Naive thymus-derived CD4-positive, alpha-beta T cell (primary cell): ENCODE results near the gene PXMP4. TPM values are rescaled to one million over a fixed set of nuclear protein-coding genes. Genes with fewer than 3 reads are reported as not detected.

Experiments
- ATAC-seq: fragments of 150-1000 bp; cut with Tn5 transposase; 2 replicates; pipeline ENCODE4 v1.10.0; 2021; ENCODE audit warnings: mild to moderate bottlenecking, moderate library complexity
- CTCF ChIA-PET: fragments of 350-600 bp; sonication (Branson Sonifier 250); formaldehyde crosslinking; loops from one replicate; lab custom pipeline; 2021; ENCODE audit warnings: antibody characterized with exemption; lab: Charles Lee
- POLR2A ChIA-PET: fragments of 350-600 bp; sonication (Branson Sonifier 250); formaldehyde crosslinking; loops from one replicate; lab custom pipeline; 2021; ENCODE audit warnings: antibody characterized with exemption, inconsistent platforms; lab: Charles Lee
- DNase-seq, 9 donors: peaks; one replicate each; pipeline versions ENCODE4 v3.0.0 to v3.0.0-alpha.2; 2020 to 2022; ENCODE audit warnings: mixed read lengths in 1 of 9
- H3K27ac ChIP-seq: one replicate; pipeline ENCODE4 v1.7.0; 2013; ENCODE audit warnings: mild to moderate bottlenecking, low read depth, low read length, moderate library complexity
- H3K27me3 ChIP-seq, 2 donors: one replicate each; pipeline ENCODE4 v1.7.0; 2013; ENCODE audit warnings: low read length in 2 of 2, mild to moderate bottlenecking in 2 of 2, moderate library complexity in 2 of 2; ENCODE audit not compliant: control insufficient read depth in 2 of 2, insufficient read depth in 2 of 2
- H3K36me3 ChIP-seq, 3 experiments: 1 replicate in 2 of 3; 2 replicates in 1 of 3; pipeline ENCODE4 v1.7.0; 2013; ENCODE audit warnings: low read length in 3 of 3, mild to moderate bottlenecking in 3 of 3, moderate library complexity in 1 of 3; ENCODE audit not compliant: insufficient read depth in 3 of 3, control insufficient read depth in 2 of 3
- H3K4me1 ChIP-seq, 2 donors: one replicate each; pipeline ENCODE4 v1.7.0; 2013; ENCODE audit warnings: low read length in 2 of 2, mild to moderate bottlenecking in 2 of 2, moderate library complexity in 1 of 2; ENCODE audit not compliant: control insufficient read depth in 2 of 2, insufficient read depth in 2 of 2
- H3K4me3 ChIP-seq: 2 replicates; pipeline ENCODE4 v1.7.0; 2013; ENCODE audit warnings: mild to moderate bottlenecking, low read length
- H3K9me3 ChIP-seq, 3 experiments: 1 replicate in 2 of 3; 2 replicates in 1 of 3; pipeline ENCODE4 v1.7.0; 2013; ENCODE audit warnings: low read length in 3 of 3; ENCODE audit not compliant: control insufficient read depth in 2 of 3
- H3K27ac Mint-ChIP-seq, 9 donors: one replicate each; pipeline ENCODE4 v1.8.0; 2020 to 2022; ENCODE audit warnings: mixed read lengths in 9 of 9, mild to moderate bottlenecking in 8 of 9, moderate library complexity in 5 of 9, inconsistent platforms in 2 of 9
- H3K27me3 Mint-ChIP-seq, 5 donors: one replicate each; pipeline ENCODE4 v1.8.0; 2021 to 2022; ENCODE audit warnings: mixed read lengths in 5 of 5, mild to moderate bottlenecking in 1 of 5
- H3K36me3 Mint-ChIP-seq, 5 donors: one replicate each; pipeline ENCODE4 v1.8.0; 2020 to 2022; ENCODE audit warnings: mixed read lengths in 5 of 5, mild to moderate bottlenecking in 3 of 5, inconsistent platforms in 1 of 5
- H3K4me1 Mint-ChIP-seq, 7 donors: one replicate each; pipeline ENCODE4 v1.8.0; 2020 to 2022; ENCODE audit warnings: mixed read lengths in 7 of 7, mild to moderate bottlenecking in 3 of 7, inconsistent platforms in 1 of 7
- H3K4me3 Mint-ChIP-seq, 10 donors: one replicate each; pipeline ENCODE4 v1.8.0; 2020 to 2022; ENCODE audit warnings: mild to moderate bottlenecking in 10 of 10, mixed read lengths in 10 of 10, moderate library complexity in 6 of 10, inconsistent platforms in 2 of 10
- H3K9me3 Mint-ChIP-seq, 11 donors: one replicate each; pipeline ENCODE4 v1.8.0; 2020 to 2022; ENCODE audit warnings: mixed read lengths in 11 of 11, mild to moderate bottlenecking in 4 of 11, inconsistent platforms in 1 of 11, moderate library complexity in 1 of 11
- intact Hi-C, 2 donors: fragments of 100-400 bp; cut with micrococcal nuclease; formaldehyde crosslinking; loops; one replicate each; pipeline ENCODE4 v1.15.1; 2023
- polyA plus RNA-seq, 2 donors: library from polyadenylated mRNA; unstranded; fragments of 300-500 nt; fragmentation: Illumina TruSeq; gene quantifications; one replicate each; pipeline ENCODE4 v1.2.3, GENCODE V29; 2021
- total RNA-seq, 6 experiments: library from RNA in 5 of 6; stranded (reverse) in 5 of 6; gene quantifications; 1 replicate in 5 of 6; 2 replicates in 1 of 6; pipeline ENCODE4 v1.2.3 and lab custom pipeline; 2021 to 2026

The PXMP4 gene
- total and polyA plus RNA-seq, 7 experiments from 2014 or later: 4.5 to 18.7 (median 10.1) TPM

GRCh38 chr20:33694639-33695012 lies 25.5 kb downstream of the PXMP4 start:
- H3K27me3 ChIP-seq: no peaks in the 10 kb centered on the region
- H3K36me3 ChIP-seq: no peaks in the 10 kb centered on the region
- Mint-ChIP-seq H3K4me1 (peaks cover 5 to 20% (median 7%) of the 10 kb centered on the region in 7 donors), H3K27ac (peak overlapping the region in 4 of 9 donors; percentile 48 to 82 (median 66)), H3K36me3 (peaks cover 0 to 6% (median 0%) of the 10 kb centered on the region in 5 donors), H3K9me3 (peaks cover 0 to 10% (median 0%) of the 10 kb centered on the region in 11 donors), H3K4me3 (no peak overlapping the region), H3K27me3 (no peaks in the 10 kb centered on the region)
- ChIA-PET CTCF (no interaction called here), POLR2A (interaction anchor here (0.6 to 1.0 kb wide), 3 partner anchors 19 to 373 kb away, joined by 3 read pairs; no protein-coding TSS in a partner anchor)
- H3K27ac ChIP-seq: no peak overlapping the region
- H3K4me1 ChIP-seq: peaks cover 0 to 5% of the 10 kb centered on the region in 2 donors
- no peak for DNase-seq
- H3K4me3 ChIP-seq: no peak overlapping the region
- intact Hi-C loops: no loop called here
- no peaks in the 10 kb centered on the region for H3K9me3 ChIP-seq
- no peak for ATAC-seq

GRCh38 chr20:33693741-33694638 lies 26.1 kb downstream of the PXMP4 start:
- peaks cover 0 to 6% (median 0%) of the 10 kb centered on the region in 5 donors for H3K36me3 Mint-ChIP-seq
- no peaks in the 10 kb centered on the region for H3K27me3 Mint-ChIP-seq
- no peak overlapping the region for H3K27ac ChIP-seq
- H3K4me3 Mint-ChIP-seq: no peak overlapping the region
- peaks cover 7 to 26% (median 14%) of the 10 kb centered on the region in 7 donors for H3K4me1 Mint-ChIP-seq
- H3K36me3 ChIP-seq: no peaks in the 10 kb centered on the region
- DNase-seq (no peak), ATAC-seq (no peak)
- intact Hi-C loops: no loop called here
- no peak overlapping the region for H3K4me3 ChIP-seq
- ChIA-PET CTCF (no interaction called here), POLR2A (interaction anchor here (0.7 to 1.0 kb wide), 2 partner anchors 37 to 374 kb away, joined by 3 read pairs; no protein-coding TSS in a partner anchor)
- H3K27me3 ChIP-seq: no peaks in the 10 kb centered on the region
- peaks cover 0 to 11% of the 10 kb centered on the region in 2 donors for H3K4me1 ChIP-seq
- H3K9me3 Mint-ChIP-seq: peaks cover 0 to 10% (median 0%) of the 10 kb centered on the region in 11 donors
- no peaks in the 10 kb centered on the region for H3K9me3 ChIP-seq
- H3K27ac Mint-ChIP-seq: peak overlapping the region in 4 of 9 donors; percentile 48 to 82 (median 66)

GRCh38 chr20:33693289-33693688 lies 26.8 kb downstream of the PXMP4 start:
- CTCF ChIA-PET: no interaction called here
- H3K36me3 Mint-ChIP-seq: peaks cover 0 to 4% (median 0%) of the 10 kb centered on the region in 5 donors

GRCh38 chr20:33689973-33690372 lies 30.1 kb downstream of the PXMP4 start:
- DNase-seq (peak in 3 of 9 donors; percentile 30 to 57 (median 56)), ATAC-seq (peak; percentile 12)
- POLR2A ChIA-PET: interaction anchor here (0.6 to 2.9 kb wide), 9 partner anchors 10 to 167 kb away, joined by 3 to 19 read pairs (median 7); partner anchors contain the start of genes ACTL10, C20orf144, PXMP4 and ZNF341
- Mint-ChIP-seq H3K4me1 (peaks cover 11 to 50% (median 37%) of the 10 kb centered on the region in 7 donors), H3K27ac (peak overlapping the region; percentile 4 to 95 (median 77)), H3K36me3 (peaks cover 0 to 4% (median 0%) of the 10 kb centered on the region in 5 donors), H3K27me3 (no peaks in the 10 kb centered on the region), H3K4me3 (peak overlapping the region in 9 of 10 donors; percentile 18 to 73 (median 61)), H3K9me3 (no peaks in the 10 kb centered on the region)
- peaks cover 3 to 26% of the 10 kb centered on the region in 2 donors for H3K4me1 ChIP-seq
- intact Hi-C loops: no loop called here
- H3K27ac ChIP-seq: peak overlapping the region; percentile 28
- H3K27me3 ChIP-seq: no peaks in the 10 kb centered on the region
- no peak overlapping the region for H3K4me3 ChIP-seq
- no peaks in the 10 kb centered on the region for H3K9me3 ChIP-seq
- CTCF ChIA-PET: interaction anchor here (0.8 kb wide), 1 partner anchor 722 kb away, joined by 4 read pairs; no protein-coding TSS in a partner anchor
- H3K36me3 ChIP-seq: no peaks in the 10 kb centered on the region

More at GRCh38 chr20:33693289-33693688, 26.8 kb downstream of the PXMP4 start:
- Histone ChIP-seq H3K4me3 (no peak overlapping the region), H3K27ac (no peak overlapping the region), H3K36me3 (no peaks in the 10 kb centered on the region), H3K9me3 (no peaks in the 10 kb centered on the region), H3K4me1 (peaks cover 0 to 12% of the 10 kb centered on the region in 2 donors), H3K27me3 (no peaks in the 10 kb centered on the region)
- no peaks in the 10 kb centered on the region for H3K27me3 Mint-ChIP-seq
- H3K9me3 Mint-ChIP-seq: peaks cover 0 to 10% (median 0%) of the 10 kb centered on the region in 11 donors
- no peak for ATAC-seq
- no peak overlapping the region for H3K4me3 Mint-ChIP-seq
- intact Hi-C loops: no loop called here
- POLR2A ChIA-PET: no interaction called here
- DNase-seq: no peak
- H3K27ac Mint-ChIP-seq: no peak overlapping the region
- H3K4me1 Mint-ChIP-seq: peaks cover 9 to 33% (median 21%) of the 10 kb centered on the region in 7 donors

GRCh38 chr20:33689493-33689892 lies 30.6 kb downstream of the PXMP4 start:
- intact Hi-C loops: no loop called here
- DNase-seq (no peak), ATAC-seq (no peak)
- H3K36me3 Mint-ChIP-seq: peaks cover 0 to 4% (median 0%) of the 10 kb centered on the region in 5 donors
- no peak overlapping the region for H3K4me3 ChIP-seq
- no peak overlapping the region for H3K27ac ChIP-seq
- peak overlapping the region in 7 of 9 donors; percentile 4 to 95 (median 69) for H3K27ac Mint-ChIP-seq
- no peaks in the 10 kb centered on the region for H3K9me3 Mint-ChIP-seq
- no peaks in the 10 kb centered on the region for H3K9me3 ChIP-seq
- no peaks in the 10 kb centered on the region for H3K36me3 ChIP-seq
- ChIA-PET POLR2A (interaction anchor here (0.8 to 2.9 kb wide), 8 partner anchors 9 to 199 kb away, joined by 3 to 19 read pairs (median 8); partner anchors contain the start of genes ACTL10, C20orf144, CBFA2T2 and PXMP4), CTCF (no interaction called here)
- no peaks in the 10 kb centered on the region for H3K27me3 Mint-ChIP-seq
- peaks cover 11 to 55% (median 37%) of the 10 kb centered on the region in 7 donors for H3K4me1 Mint-ChIP-seq
- peaks cover 3 to 27% of the 10 kb centered on the region in 2 donors for H3K4me1 ChIP-seq
- peak overlapping the region in 6 of 10 donors; percentile 23 to 73 (median 64) for H3K4me3 Mint-ChIP-seq
- no peaks in the 10 kb centered on the region for H3K27me3 ChIP-seq

GRCh38 chr20:33688938-33689424 lies 31.1 kb downstream of the PXMP4 start:
- Mint-ChIP-seq H3K4me3 (peak overlapping the region in 4 of 10 donors; percentile 35 to 70 (median 39)), H3K27me3 (no peaks in the 10 kb centered on the region), H3K27ac (peak overlapping the region in 6 of 9 donors; percentile 56 to 95 (median 80)), H3K36me3 (peaks cover 0 to 4% (median 0%) of the 10 kb centered on the region in 5 donors), H3K4me1 (peaks cover 11 to 55% (median 37%) of the 10 kb centered on the region in 7 donors), H3K9me3 (no peaks in the 10 kb centered on the region)
- CTCF ChIA-PET: no interaction called here
- intact Hi-C loops: no loop called here
- Histone ChIP-seq H3K4me3 (no peak overlapping the region), H3K9me3 (no peaks in the 10 kb centered on the region), H3K27me3 (no peaks in the 10 kb centered on the region), H3K27ac (no peak overlapping the region), H3K36me3 (no peaks in the 10 kb centered on the region), H3K4me1 (peaks cover 3 to 27% of the 10 kb centered on the region in 2 donors)
- DNase-seq: no peak
- POLR2A ChIA-PET: interaction anchor here (0.8 to 2.9 kb wide), 6 partner anchors 9 to 199 kb away, joined by 3 to 19 read pairs (median 7); partner anchors contain the start of genes ACTL10, C20orf144, CBFA2T2 and PXMP4
- no peak for ATAC-seq
